Brain microvascular endothelial cell (primary cell): Measurements from ENCODE around the gene FAM25G.
"Not testable (repeated sequence)": the region's sequence is repeated elsewhere in the genome, so short reads cannot be mapped to it uniquely, and the experiment has no call there.

ENCODE experiments used
- DNase-seq: peaks from one replicate; pipeline ENCODE4 v3.0.0-alpha.2; 2020
- H3K27ac ChIP-seq: fragments of 250-450 bp; sonication (Bioruptor Pico); 2 replicates; pipeline ENCODE4 v1.5.1; 2020; ENCODE audit warnings: mild to moderate bottlenecking, moderate library complexity
- H3K27me3 ChIP-seq: fragments of 250-450 bp; sonication (Bioruptor Pico); replicated peaks from 2 replicates; pipeline ENCODE4 v1.5.1; 2020; ENCODE audit warnings: mild to moderate bottlenecking
- H3K36me3 ChIP-seq: fragments of 250-450 bp; sonication (Bioruptor Pico); replicated peaks from 2 replicates; pipeline ENCODE4 v1.5.1; 2020; ENCODE audit warnings: mild to moderate bottlenecking
- H3K4me3 ChIP-seq: 2 replicates; pipeline ENCODE4 v1.5.1; 2011; ENCODE audit warnings: low read depth, mild to moderate bottlenecking, control low read depth, low read length, moderate library complexity
- in situ Hi-C: cut with HindIII; loops from 2 replicates; pipeline ENCODE4 v1.10.0; 2017; ENCODE audit warnings: low sequenced_read_pairs, low pct_ligation_motif_present
- TF ChIP-seq, protein P1 (sequence below): IDR thresholded peaks from 2 replicates; pipeline ENCODE4 v1.5.1; 2011; ENCODE audit warnings: low read depth, mild to moderate bottlenecking, moderate library complexity, low read length, control low read depth, inconsistent platforms; ENCODE audit errors: missing control alignments

Gene FAM25G

GRCh38 chr10:47475101-47475500 lies 16.4 kb downstream of the FAM25G start:
- DNase-seq, H3K27ac ChIP-seq, in situ Hi-C loops, H3K4me3 ChIP-seq, H3K36me3 ChIP-seq, H3K27me3 ChIP-seq: not testable (repeated sequence)

- H3K27ac ChIP-seq, H3K27me3 ChIP-seq, H3K4me3 ChIP-seq, H3K36me3 ChIP-seq, in situ Hi-C loops, DNase-seq: not testable (repeated sequence)
Measured at GRCh38 chr10:47473516-47473915, 18.0 kb downstream of the FAM25G start.

DNA sequence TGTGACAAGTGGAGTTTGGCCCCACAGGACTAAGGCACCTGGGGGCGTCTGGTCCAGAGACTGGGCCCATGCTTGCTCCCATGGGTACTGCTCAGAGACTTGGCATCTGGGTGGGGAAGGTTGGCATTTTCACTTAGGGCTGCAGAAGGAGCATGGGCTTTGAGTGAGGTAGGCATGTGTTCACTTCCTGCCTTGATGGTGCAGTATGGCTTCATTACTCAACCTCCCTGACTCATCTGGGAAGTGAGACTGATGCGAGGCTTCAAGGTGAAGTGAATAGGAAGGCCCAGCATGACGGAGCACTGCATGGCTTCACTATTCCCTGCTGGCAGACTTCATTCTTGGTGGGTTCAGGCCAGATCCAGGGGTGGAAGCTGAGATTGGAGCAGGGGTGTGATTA lies 18.9 kb downstream of the FAM25G start:
- H3K4me3 ChIP-seq, H3K36me3 ChIP-seq, in situ Hi-C loops, DNase-seq, H3K27ac ChIP-seq, H3K27me3 ChIP-seq: not testable (repeated sequence)

DNA sequence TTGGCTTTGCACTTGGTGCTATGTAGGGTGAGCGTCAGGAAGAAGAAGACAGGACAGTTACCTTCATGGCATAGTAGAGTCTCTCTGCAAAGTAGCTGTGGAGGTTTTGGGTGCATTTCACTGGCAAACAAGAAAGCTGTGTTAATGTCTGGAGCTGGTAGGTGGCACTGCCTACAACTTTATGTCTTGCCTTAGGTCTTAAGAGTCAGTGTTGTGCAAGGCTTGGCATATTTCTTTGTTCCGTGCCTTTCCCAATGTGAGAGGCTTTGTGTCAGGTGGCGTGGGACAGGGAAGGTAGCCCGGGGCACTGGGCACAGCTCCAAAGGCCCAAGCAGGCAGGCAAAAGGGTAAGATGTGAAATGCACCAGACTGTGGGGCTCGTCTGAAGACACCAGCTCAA lies 19.4 kb downstream of the FAM25G start:
- H3K27me3 ChIP-seq, H3K36me3 ChIP-seq, in situ Hi-C loops, H3K4me3 ChIP-seq, DNase-seq, H3K27ac ChIP-seq: not testable (repeated sequence)

DNA sequence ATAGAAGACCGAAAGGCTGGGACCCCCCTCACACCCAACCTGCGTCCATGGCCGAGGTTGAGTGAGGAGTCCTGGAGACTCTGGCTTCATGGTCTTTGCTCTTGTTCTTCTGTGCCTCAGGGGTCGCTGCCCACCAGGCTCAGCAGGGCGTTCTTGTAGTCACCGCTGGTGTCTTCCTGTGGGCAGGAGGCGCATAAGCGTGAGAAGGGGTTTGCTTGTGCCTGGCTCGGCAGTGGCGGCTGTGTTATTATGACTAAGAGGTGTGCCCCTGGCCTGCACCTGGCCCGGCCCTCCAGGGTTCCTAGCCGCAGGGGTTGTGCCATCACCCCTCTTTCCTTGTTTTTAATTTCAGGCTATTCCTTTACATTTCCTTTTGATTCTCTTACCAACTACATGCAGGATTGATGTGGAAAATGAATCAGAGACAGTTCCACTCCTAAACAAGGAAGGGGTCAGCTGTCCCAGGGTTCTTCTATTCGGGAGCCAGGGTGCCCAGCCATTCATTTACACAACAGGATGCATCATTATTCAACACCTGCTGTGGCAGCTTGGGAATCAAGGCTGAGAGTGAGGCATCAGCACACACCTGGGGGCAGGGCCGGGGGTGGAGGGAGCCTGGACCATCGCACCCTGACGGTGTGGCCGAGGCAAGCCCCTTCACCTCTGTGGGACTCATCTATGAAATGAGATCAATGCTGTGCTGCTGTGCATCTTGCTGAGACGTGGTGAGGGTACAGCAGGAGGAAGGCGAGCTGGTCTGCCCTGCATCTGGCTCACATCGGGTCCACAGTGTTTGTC lies 22.6 kb downstream of the FAM25G start:
- DNase-seq, H3K27me3 ChIP-seq, H3K27ac ChIP-seq, H3K36me3 ChIP-seq, in situ Hi-C loops, H3K4me3 ChIP-seq: not testable (repeated sequence)

- in situ Hi-C loops, H3K4me3 ChIP-seq, H3K27me3 ChIP-seq, H3K36me3 ChIP-seq, DNase-seq, H3K27ac ChIP-seq: not testable (repeated sequence)
Measured at GRCh38 chr10:47467957-47468356, 23.5 kb downstream of the FAM25G start.

DNA sequence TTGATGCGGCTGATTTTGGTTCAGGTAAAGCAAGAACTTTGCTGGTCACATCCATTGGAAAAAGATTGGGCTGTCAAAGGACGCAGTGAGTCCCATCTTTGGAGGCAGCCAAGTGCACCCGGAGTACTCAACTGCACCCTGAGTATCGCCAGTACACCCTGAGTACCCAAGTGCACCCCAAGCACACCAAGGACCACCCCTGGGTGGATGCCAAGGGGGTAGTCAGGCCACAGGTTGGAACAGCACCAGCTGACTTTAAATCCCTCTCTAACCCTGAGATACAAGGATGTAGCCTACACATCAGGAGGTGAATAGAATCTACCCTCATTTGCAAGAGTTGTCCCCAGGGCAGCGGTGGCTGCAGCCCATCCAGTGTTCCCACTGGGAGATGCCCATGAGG lies 24.0 kb downstream of the FAM25G start:
- H3K36me3 ChIP-seq, DNase-seq, H3K4me3 ChIP-seq, H3K27ac ChIP-seq, in situ Hi-C loops, H3K27me3 ChIP-seq: not testable (repeated sequence)

GRCh38 chr10:47465216-47465917 lies 26.1 kb downstream of the FAM25G start:
- H3K27me3 ChIP-seq, H3K4me3 ChIP-seq, DNase-seq, H3K36me3 ChIP-seq, in situ Hi-C loops, H3K27ac ChIP-seq: not testable (repeated sequence)

DNA sequence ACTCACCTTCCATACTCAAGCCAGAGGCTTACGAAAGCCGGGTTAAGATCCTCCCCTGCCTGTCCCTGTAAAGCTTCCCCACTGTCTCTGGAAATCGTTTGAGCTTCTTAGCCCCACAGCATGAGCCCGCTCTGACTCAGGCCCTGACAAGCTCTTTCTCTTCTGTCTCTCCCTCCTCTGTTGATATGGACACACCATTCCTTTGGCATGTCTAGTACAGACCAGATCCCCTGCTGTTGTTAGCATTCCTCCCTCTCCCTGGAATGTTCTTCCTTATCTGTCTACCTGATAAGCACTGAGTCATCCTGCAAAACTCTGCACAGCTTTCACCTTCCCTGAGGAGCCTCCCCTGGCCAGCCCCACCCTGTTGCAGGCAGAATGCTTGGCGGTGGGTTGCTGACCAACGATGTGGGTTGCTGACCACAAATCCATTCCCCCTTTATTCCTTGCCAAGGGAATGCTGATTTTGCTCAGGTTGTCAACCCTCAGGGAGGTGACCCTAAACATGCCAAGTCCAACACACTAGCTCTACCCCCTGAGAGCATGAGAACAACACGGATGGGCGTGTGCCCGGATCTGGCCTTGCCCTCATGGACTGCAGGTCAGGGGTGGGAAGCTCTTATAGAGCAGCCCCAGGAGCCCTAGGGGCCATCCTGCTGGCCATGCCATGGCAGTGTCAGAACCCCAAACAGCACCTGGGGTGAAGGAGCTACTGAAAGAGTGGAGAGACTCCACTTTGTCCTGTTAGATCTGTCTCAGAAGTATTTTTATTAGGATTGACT lies 28.7 kb downstream of the FAM25G start:
- H3K27ac ChIP-seq, H3K36me3 ChIP-seq, DNase-seq, H3K4me3 ChIP-seq, H3K27me3 ChIP-seq, in situ Hi-C loops: not testable (repeated sequence)

DNA sequence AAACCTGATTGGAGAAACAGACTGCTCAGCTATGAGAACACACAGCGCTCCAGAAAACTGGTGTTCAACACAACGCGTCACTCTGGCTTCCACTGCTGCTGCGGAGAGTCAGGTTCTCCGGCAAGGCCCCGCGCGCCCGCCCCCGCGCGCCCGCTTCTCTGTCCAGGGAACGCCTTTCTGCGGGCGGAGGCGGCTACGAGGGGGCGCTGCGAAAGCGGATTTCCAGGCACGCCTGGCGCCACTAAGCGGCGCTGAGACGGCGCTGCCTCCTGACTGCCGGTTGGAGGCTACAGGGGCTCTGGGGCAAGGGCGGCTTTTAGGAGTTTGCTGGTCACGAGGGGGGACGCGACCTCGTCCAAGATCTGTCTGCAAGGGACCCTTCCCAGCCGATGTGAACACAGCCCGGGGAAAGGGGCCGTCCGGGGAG lies 30.2 kb downstream of the FAM25G start:
- H3K36me3 ChIP-seq, H3K4me3 ChIP-seq, H3K27me3 ChIP-seq, in situ Hi-C loops: not testable (repeated sequence)
- TF ChIP-seq, protein P1, sequence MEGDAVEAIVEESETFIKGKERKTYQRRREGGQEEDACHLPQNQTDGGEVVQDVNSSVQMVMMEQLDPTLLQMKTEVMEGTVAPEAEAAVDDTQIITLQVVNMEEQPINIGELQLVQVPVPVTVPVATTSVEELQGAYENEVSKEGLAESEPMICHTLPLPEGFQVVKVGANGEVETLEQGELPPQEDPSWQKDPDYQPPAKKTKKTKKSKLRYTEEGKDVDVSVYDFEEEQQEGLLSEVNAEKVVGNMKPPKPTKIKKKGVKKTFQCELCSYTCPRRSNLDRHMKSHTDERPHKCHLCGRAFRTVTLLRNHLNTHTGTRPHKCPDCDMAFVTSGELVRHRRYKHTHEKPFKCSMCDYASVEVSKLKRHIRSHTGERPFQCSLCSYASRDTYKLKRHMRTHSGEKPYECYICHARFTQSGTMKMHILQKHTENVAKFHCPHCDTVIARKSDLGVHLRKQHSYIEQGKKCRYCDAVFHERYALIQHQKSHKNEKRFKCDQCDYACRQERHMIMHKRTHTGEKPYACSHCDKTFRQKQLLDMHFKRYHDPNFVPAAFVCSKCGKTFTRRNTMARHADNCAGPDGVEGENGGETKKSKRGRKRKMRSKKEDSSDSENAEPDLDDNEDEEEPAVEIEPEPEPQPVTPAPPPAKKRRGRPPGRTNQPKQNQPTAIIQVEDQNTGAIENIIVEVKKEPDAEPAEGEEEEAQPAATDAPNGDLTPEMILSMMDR, result peak; percentile 31
- peak overlapping the region; percentile 74 for H3K27ac ChIP-seq
- DNase-seq, result peak; percentile 89
